CD4-positive, CD25-positive, alpha-beta regulatory T cell (primary cell): Measurements from ENCODE around the gene MZF1. TPM values are rescaled to one million over a fixed set of nuclear protein-coding genes. Genes with fewer than 3 reads are reported as not detected.
A peak's percentile ranks its signal among the peaks of the same experiment; 100 is the strongest.

Source experiments
- ATAC-seq, 2 donors: fragments of 150-1000 bp; cut with Tn5 transposase; one replicate each; pipeline ENCODE4 v1.10.0; 2021; ENCODE audit warnings: low read depth in 2 of 2, moderate number of reproducible peaks in 2 of 2, moderate library complexity in 1 of 2
- DNase-seq, 3 donors: peaks; one replicate each; pipeline versions ENCODE4 v3.0.0 to v3.0.0-alpha.2; 2012 to 2022; ENCODE audit warnings: mixed read lengths in 1 of 3
- H3K27ac ChIP-seq: one replicate; pipeline ENCODE4 v1.7.0; 2013; ENCODE audit warnings: mild to moderate bottlenecking, low read length; ENCODE audit not compliant: insufficient read depth, poor library complexity, severe bottlenecking
- H3K27me3 ChIP-seq: one replicate; pipeline ENCODE4 v1.7.0; 2013; ENCODE audit warnings: low read length; ENCODE audit not compliant: control insufficient read depth, insufficient read depth
- H3K36me3 ChIP-seq: one replicate; pipeline ENCODE4 v1.7.0; 2013; ENCODE audit warnings: mild to moderate bottlenecking, low read length, moderate library complexity; ENCODE audit not compliant: control insufficient read depth, insufficient read depth
- H3K4me1 ChIP-seq: 2 replicates; pipeline ENCODE4 v1.7.0; 2013; ENCODE audit warnings: mild to moderate bottlenecking, low read length; ENCODE audit not compliant: insufficient read depth, control insufficient read depth, poor library complexity, severe bottlenecking
- H3K4me3 ChIP-seq: one replicate; pipeline ENCODE4 v1.7.0; 2013; ENCODE audit warnings: low read depth, mild to moderate bottlenecking, low read length, moderate library complexity
- H3K9me3 ChIP-seq, 2 experiments: 1 replicate in 1 of 2; 2 replicates in 1 of 2; pipeline ENCODE4 v1.7.0; 2013; ENCODE audit warnings: low read length in 2 of 2, mild to moderate bottlenecking in 1 of 2, moderate library complexity in 1 of 2; ENCODE audit not compliant: control insufficient read depth in 2 of 2
- H3K27ac Mint-ChIP-seq, 3 donors: one replicate each; pipeline ENCODE4 v1.8.0; 2020 to 2022; ENCODE audit warnings: mild to moderate bottlenecking in 3 of 3, mixed read lengths in 3 of 3, moderate library complexity in 2 of 3
- H3K27me3 Mint-ChIP-seq: one replicate; pipeline ENCODE4 v1.8.0; 2022; ENCODE audit warnings: mild to moderate bottlenecking, mixed read lengths
- H3K36me3 Mint-ChIP-seq: one replicate; pipeline ENCODE4 v1.8.0; 2020; ENCODE audit warnings: mixed read lengths
- H3K4me1 Mint-ChIP-seq, 4 donors: one replicate each; pipeline ENCODE4 v1.8.0; 2020 to 2022; ENCODE audit warnings: mixed read lengths in 4 of 4, mild to moderate bottlenecking in 1 of 4
- H3K4me3 Mint-ChIP-seq, 4 donors: one replicate each; pipeline ENCODE4 v1.8.0; 2020 to 2022; ENCODE audit warnings: mild to moderate bottlenecking in 4 of 4, mixed read lengths in 4 of 4, moderate library complexity in 3 of 4
- H3K9me3 Mint-ChIP-seq, 7 donors: one replicate each; pipeline ENCODE4 v1.8.0; 2020 to 2022; ENCODE audit warnings: mixed read lengths in 7 of 7, mild to moderate bottlenecking in 3 of 7, moderate library complexity in 2 of 7
- polyA plus RNA-seq, 4 donors: library from polyadenylated mRNA; unstranded; fragments of 300-500 nt; fragmentation: Illumina TruSeq; gene quantifications; one replicate each; pipeline ENCODE4 v1.2.3, GENCODE V29; 2021
- total RNA-seq: library from RNA; stranded (reverse); gene quantifications from one replicate; pipeline ENCODE4 v1.2.3, GENCODE V29; 2022

The MZF1 gene
- total and polyA plus RNA-seq, 5 donors from 2014 or later: 7.4 to 15.6 (median 7.9) TPM

DNA sequence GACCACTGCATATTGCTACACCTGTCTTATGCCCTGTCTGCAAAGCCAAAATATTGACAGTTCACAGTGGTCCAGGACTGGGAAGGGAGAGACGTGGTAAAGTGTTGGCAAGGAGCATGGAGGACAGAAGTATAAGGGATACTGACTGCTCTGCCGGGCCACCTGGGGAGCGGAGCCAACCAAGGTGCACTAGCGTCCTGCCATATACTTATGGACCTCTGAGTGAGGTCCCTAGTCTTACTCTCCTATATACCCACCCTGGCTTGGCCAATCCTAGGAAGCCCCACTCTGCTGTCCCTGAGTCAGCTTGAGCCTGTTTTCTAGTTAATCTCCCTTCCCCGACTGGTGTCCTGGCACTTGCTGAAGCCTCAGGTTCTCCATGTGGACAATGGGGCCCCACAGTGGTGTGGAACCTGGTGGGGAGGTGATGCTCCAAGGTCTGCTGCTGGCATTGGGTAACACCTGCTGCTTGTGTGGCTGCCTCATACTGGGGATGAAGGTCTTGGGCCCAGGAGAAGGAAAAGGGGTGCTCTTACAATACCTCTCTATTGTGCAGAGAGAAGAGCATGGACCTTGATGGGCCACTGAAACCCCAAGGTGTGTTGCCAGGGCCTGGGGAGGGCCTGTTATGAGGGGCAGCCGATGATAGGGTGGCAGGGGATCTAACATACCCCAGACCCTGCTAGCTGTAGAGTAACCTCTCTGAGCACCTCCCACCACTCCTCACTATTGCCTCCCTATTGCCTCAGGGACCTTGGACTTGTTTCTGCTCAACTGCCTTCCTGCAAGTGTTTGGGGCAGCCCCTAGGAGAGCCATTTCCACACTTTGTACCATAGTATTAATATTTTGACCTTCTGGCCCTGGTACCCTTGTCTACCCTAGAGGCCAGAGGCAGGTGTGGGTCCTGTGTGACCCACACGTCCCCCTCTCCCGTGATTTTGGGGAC lies 36.0 kb downstream of the MZF1 start:
- H3K27ac ChIP-seq: no peak overlapping the region
- Mint-ChIP-seq H3K9me3 (no peaks in the 10 kb centered on the region), H3K27me3 (peaks cover 5% of the 10 kb centered on the region), H3K36me3 (no peaks in the 10 kb centered on the region), H3K4me3 (peak overlapping the region in 2 of 4 donors; percentile 10 to 44), H3K4me1 (peaks cover 0 to 15% (median 0%) of the 10 kb centered on the region in 4 donors), H3K27ac (peak overlapping the region in 1 of 3 donors; percentile 85)
- DNase-seq (no peak), ATAC-seq (no peak)
- no peak overlapping the region for H3K4me3 ChIP-seq
- H3K36me3 ChIP-seq: no peaks in the 10 kb centered on the region
- H3K9me3 ChIP-seq: no peaks in the 10 kb centered on the region
- H3K27me3 ChIP-seq: peaks cover 2% of the 10 kb centered on the region
- peaks cover 13% of the 10 kb centered on the region for H3K4me1 ChIP-seq

DNA sequence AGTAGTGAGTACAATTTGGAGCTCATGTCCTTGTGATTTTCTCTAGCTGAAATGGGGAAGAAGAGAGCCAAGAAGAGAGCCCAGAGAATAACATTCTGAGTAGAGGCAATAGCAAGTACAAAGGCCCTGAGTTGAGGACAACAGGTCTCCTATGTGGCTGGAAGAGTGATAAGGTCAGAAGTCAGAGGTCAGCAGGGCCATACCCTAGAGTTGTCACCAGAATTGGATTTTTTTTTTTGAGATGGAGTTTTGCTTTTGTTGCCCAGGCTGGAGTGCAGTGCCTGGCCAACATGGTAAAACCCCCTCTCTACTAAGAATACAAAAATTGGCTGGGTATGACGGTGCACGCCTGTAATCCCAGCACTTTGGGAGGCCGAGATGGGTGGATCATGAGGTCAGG lies 37.3 kb downstream of the MZF1 start:
- ATAC-seq: no peak

DNA sequence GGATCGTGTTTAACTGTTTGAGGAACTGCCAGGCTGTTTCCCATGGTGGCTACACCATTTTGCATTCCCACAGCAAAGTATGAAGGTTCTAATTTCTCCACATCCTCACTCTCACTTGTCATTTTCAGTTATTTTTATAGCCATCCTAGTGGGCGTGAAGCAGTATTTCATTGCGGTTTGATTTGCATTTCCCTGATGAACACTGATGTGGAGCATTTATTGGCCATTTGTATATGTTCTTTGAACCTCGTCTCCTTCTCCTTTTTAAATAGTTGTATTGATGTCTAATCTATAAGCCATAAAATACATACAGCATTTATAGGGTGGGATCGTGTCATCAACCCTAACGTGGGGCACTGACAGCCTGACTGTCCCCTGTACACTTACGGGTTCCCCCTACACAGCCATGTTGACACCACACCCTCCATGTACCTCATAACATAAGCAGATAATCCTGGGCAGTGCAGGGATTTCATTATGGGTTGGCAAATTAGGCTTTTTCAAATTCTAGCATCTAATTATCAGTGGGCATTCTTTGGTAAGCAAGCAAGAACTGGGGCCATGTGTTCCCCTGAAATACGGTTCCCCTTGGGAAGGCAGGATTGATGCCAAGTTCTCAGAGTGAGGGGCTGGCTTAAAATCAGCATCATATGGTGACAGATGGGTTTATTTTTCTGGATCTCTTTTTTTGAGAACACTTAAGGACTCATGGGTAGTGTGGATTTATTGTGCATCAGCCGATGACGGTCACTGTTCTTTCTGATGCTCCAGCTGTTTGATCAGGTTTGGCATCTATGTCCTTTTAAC lies 41.9 kb downstream of the MZF1 start:
- Histone ChIP-seq H3K4me3 (no peak overlapping the region), H3K36me3 (no peaks in the 10 kb centered on the region), H3K27me3 (no peaks in the 10 kb centered on the region), H3K27ac (no peak overlapping the region), H3K4me1 (no peaks in the 10 kb centered on the region), H3K9me3 (no peaks in the 10 kb centered on the region)
- Mint-ChIP-seq H3K4me3 (no peak overlapping the region), H3K27me3 (peaks cover 9% of the 10 kb centered on the region), H3K9me3 (no peaks in the 10 kb centered on the region), H3K4me1 (no peaks in the 10 kb centered on the region), H3K36me3 (no peaks in the 10 kb centered on the region), H3K27ac (no peak overlapping the region)
- DNase-seq (no peak), ATAC-seq (no peak)

More for the DNA sequence above, 37.3 kb downstream of the MZF1 start:
- peaks cover 2% of the 10 kb centered on the region for H3K27me3 ChIP-seq
- H3K4me1 Mint-ChIP-seq: peaks cover 0 to 15% (median 0%) of the 10 kb centered on the region in 4 donors
- no peaks in the 10 kb centered on the region for H3K9me3 Mint-ChIP-seq
- no peaks in the 10 kb centered on the region for H3K36me3 ChIP-seq
- no peak overlapping the region for H3K27ac Mint-ChIP-seq
- DNase-seq: no peak
- H3K4me3 Mint-ChIP-seq: peak overlapping the region in 2 of 4 donors; percentile 13 to 35
- H3K4me1 ChIP-seq: peaks cover 13% of the 10 kb centered on the region
- no peak overlapping the region for H3K27ac ChIP-seq
- H3K9me3 ChIP-seq: no peaks in the 10 kb centered on the region
- no peaks in the 10 kb centered on the region for H3K36me3 Mint-ChIP-seq
- no peak overlapping the region for H3K4me3 ChIP-seq
- H3K27me3 Mint-ChIP-seq: peaks cover 9% of the 10 kb centered on the region

DNA sequence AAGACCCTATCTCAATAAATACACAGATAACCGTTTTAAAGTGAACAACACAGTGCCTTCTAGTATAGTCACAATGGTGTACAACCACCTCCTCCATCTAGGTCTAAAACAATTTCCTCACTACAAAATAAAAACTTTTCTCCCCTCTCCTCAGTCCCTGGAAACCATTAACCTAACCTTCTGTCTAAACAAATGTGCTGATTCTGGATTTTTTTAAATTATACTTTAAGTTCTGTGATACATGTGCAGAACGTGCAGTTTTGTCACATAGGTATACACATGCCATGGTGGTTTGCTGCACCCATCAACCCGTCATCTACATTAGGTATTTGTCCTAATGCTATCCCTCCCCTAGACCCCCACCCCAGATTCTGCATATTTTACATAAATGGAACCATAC lies 43.7 kb downstream of the MZF1 start:
- Histone ChIP-seq H3K27me3 (no peaks in the 10 kb centered on the region), H3K4me1 (no peaks in the 10 kb centered on the region), H3K36me3 (no peaks in the 10 kb centered on the region), H3K4me3 (no peak overlapping the region), H3K27ac (no peak overlapping the region), H3K9me3 (no peaks in the 10 kb centered on the region)
- DNase-seq (no peak), ATAC-seq (no peak)
- Mint-ChIP-seq H3K36me3 (no peaks in the 10 kb centered on the region), H3K27me3 (peaks cover 4% of the 10 kb centered on the region), H3K9me3 (peaks cover 0 to 2% (median 0%) of the 10 kb centered on the region in 7 donors), H3K27ac (no peak overlapping the region), H3K4me3 (no peak overlapping the region), H3K4me1 (no peaks in the 10 kb centered on the region)

DNA sequence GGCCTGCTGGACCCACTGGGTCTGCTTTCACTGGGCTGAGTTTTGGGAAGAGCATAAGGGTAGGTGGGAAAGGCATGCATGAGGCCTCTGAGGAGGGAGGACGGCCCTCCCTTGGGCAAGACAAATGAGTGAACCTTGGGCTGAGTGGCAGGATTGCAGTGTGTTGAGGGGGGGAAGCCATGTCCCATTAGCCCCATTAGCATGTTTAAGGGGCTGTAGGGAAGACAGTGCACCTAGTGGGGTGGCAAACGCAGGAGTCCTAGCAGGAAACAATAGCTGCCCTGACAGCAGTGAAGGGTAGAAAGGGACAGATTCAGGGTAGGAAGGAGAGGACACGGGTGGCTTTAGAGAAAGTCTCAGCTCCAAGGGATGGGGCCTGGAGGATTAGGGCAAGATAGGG lies 50.4 kb downstream of the MZF1 start:
- Mint-ChIP-seq H3K27ac (peak overlapping the region in 1 of 3 donors; percentile 13), H3K27me3 (no peaks in the 10 kb centered on the region), H3K4me3 (peak overlapping the region in 2 of 4 donors; percentile 19 to 64), H3K4me1 (peaks cover 7 to 31% (median 20%) of the 10 kb centered on the region in 4 donors), H3K36me3 (no peaks in the 10 kb centered on the region), H3K9me3 (peaks cover 0 to 2% (median 0%) of the 10 kb centered on the region in 7 donors)
- H3K9me3 ChIP-seq: no peaks in the 10 kb centered on the region
- H3K27me3 ChIP-seq: no peaks in the 10 kb centered on the region
- DNase-seq (no peak), ATAC-seq (no peak)
- H3K4me3 ChIP-seq: no peak overlapping the region
- no peak overlapping the region for H3K27ac ChIP-seq
- H3K36me3 ChIP-seq: no peaks in the 10 kb centered on the region
- H3K4me1 ChIP-seq: peaks cover 16% of the 10 kb centered on the region

DNA sequence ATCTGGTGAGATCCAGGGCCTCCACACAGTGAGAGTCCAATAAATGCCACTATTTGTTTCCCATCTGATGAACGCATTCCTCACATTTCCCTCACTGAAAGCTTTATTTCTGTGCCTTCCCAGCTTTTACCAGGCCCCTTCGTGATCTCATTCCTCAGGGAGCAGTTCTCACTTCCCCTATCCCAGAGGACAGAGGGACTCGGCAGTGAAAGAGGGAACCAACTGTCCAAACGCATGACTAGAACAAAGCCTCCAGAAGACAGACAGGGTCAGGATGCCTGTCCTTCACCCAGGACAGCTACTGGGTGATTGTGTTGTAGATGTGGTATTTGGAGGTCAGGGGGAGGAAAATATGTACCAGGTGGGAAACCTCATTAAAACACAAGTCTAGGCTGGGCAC lies 51.5 kb downstream of the MZF1 start:
- DNase-seq (no peak), ATAC-seq (no peak)
- no peak overlapping the region for H3K27ac ChIP-seq
- Mint-ChIP-seq H3K27ac (peak overlapping the region in 1 of 3 donors; percentile 67), H3K36me3 (no peaks in the 10 kb centered on the region), H3K9me3 (peaks cover 0 to 2% (median 0%) of the 10 kb centered on the region in 7 donors), H3K27me3 (no peaks in the 10 kb centered on the region), H3K4me1 (peaks cover 7 to 34% (median 20%) of the 10 kb centered on the region in 4 donors), H3K4me3 (peak overlapping the region in 2 of 4 donors; percentile 41)
- H3K4me1 ChIP-seq: peaks cover 19% of the 10 kb centered on the region
- no peak overlapping the region for H3K4me3 ChIP-seq
- H3K27me3 ChIP-seq: no peaks in the 10 kb centered on the region
- peaks cover 4% of the 10 kb centered on the region for H3K36me3 ChIP-seq
- H3K9me3 ChIP-seq: no peaks in the 10 kb centered on the region

DNA sequence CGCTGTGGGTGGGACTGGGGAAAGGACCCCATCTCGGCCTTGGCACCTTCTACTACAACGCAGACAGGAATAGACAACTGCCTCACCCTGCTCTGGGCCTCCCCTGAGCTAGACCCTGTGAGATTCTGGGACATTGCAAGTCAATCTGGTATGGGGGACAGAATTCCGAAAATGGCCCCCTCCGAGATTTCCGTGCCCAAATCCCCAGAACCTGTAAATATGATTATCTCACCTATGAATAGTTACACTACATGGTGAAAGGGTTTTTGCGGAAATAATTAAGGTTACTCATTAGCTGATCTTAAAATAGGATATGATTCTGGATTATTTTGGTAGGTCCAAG lies 52.9 kb downstream of the MZF1 start:
- Mint-ChIP-seq H3K36me3 (no peaks in the 10 kb centered on the region), H3K27me3 (no peaks in the 10 kb centered on the region), H3K9me3 (peaks cover 0 to 1% (median 0%) of the 10 kb centered on the region in 7 donors), H3K4me1 (peaks cover 7 to 45% (median 23%) of the 10 kb centered on the region in 4 donors), H3K4me3 (peak overlapping the region; percentile 95 to 99 (median 97)), H3K27ac (peak overlapping the region; percentile 95 to 99 (median 99))
- Histone ChIP-seq H3K27ac (peak overlapping the region; percentile 87), H3K27me3 (no peaks in the 10 kb centered on the region), H3K36me3 (peaks cover 4% of the 10 kb centered on the region), H3K9me3 (no peaks in the 10 kb centered on the region), H3K4me1 (peaks cover 19% of the 10 kb centered on the region), H3K4me3 (peak overlapping the region; percentile 64)
- ATAC-seq (no peak), DNase-seq (no peak)
